Activated T-cell treated with anti-CD3 and anti-CD28 coated beads, Interleukin-2, amount 50 U/mL, for 72 hours (primary cell): ENCODE data around the gene RAB44. TPM values are rescaled to one million over a fixed set of nuclear protein-coding genes. Genes with fewer than 3 reads are reported as not detected.
"Not testable (repeated sequence)": the region's sequence is repeated elsewhere in the genome, so short reads cannot be mapped to it uniquely, and the experiment has no call there.

ENCODE experiments used
- ATAC-seq, 2 donors: fragments of 150-1000 bp; cut with Tn5 transposase; replicated peaks in 1 of 2; 2 replicates each; pipeline ENCODE4 v1.10.0; 2021; ENCODE audit warnings: moderate library complexity in 2 of 2, mild to moderate bottlenecking in 1 of 2
- DNase-seq, 2 donors: peaks; one replicate each; pipeline ENCODE4 v3.0.0; 2021 to 2022; ENCODE audit warnings: mixed read lengths in 1 of 2
- H3K27ac Mint-ChIP-seq: one replicate; pipeline ENCODE4 v1.8.0; 2022; ENCODE audit warnings: mild to moderate bottlenecking, moderate library complexity, mixed read lengths
- H3K27me3 Mint-ChIP-seq: one replicate; pipeline ENCODE4 v1.8.0; 2022; ENCODE audit warnings: low read depth, mixed read lengths
- H3K36me3 Mint-ChIP-seq, 2 donors: one replicate each; pipeline ENCODE4 v1.8.0; 2022; ENCODE audit warnings: mixed read lengths in 2 of 2, mild to moderate bottlenecking in 1 of 2; ENCODE audit not compliant: insufficient read depth in 2 of 2
- H3K4me1 Mint-ChIP-seq: one replicate; pipeline ENCODE4 v1.8.0; 2022; ENCODE audit warnings: low read depth, mixed read lengths
- H3K4me3 Mint-ChIP-seq, 2 donors: one replicate each; pipeline ENCODE4 v1.8.0; 2022; ENCODE audit warnings: mild to moderate bottlenecking in 2 of 2, mixed read lengths in 2 of 2, moderate library complexity in 2 of 2
- H3K9me3 Mint-ChIP-seq, 2 donors: one replicate each; pipeline ENCODE4 v1.8.0; 2022; ENCODE audit warnings: mixed read lengths in 2 of 2
- total RNA-seq, 2 donors: library from RNA; stranded (reverse); gene quantifications; one replicate each; pipeline ENCODE4 v1.2.3, GENCODE V29; 2022

The RAB44 gene
- total RNA-seq, 2 donors from 2014 or later, result 0.05 to 0.09 TPM

GRCh38 chr6:36716476-36717093 lies 19.0 kb downstream of the RAB44 start:
- H3K4me3 Mint-ChIP-seq, result no peak overlapping the region
- H3K36me3 Mint-ChIP-seq, result no peaks in the 10 kb centered on the region
- no peak overlapping the region for H3K27ac Mint-ChIP-seq
- H3K27me3 Mint-ChIP-seq, result no peaks in the 10 kb centered on the region
- DNase-seq (no peak), ATAC-seq (no peak)
- H3K9me3 Mint-ChIP-seq, result no peaks in the 10 kb centered on the region
- no peaks in the 10 kb centered on the region for H3K4me1 Mint-ChIP-seq

- ATAC-seq, result no peak
- H3K36me3 Mint-ChIP-seq, result no peaks in the 10 kb centered on the region
- H3K27me3 Mint-ChIP-seq, result no peaks in the 10 kb centered on the region
- no peak overlapping the region for H3K27ac Mint-ChIP-seq
- DNase-seq, result no peak
- H3K4me3 Mint-ChIP-seq, result no peak overlapping the region
- H3K9me3 Mint-ChIP-seq, result no peaks in the 10 kb centered on the region
- H3K4me1 Mint-ChIP-seq, result no peaks in the 10 kb centered on the region
Measured at GRCh38 chr6:36717231-36717825, 19.7 kb downstream of the RAB44 start.

GRCh38 chr6:36717871-36718540 lies 20.4 kb downstream of the RAB44 start:
- no peak for DNase-seq
- H3K27me3 Mint-ChIP-seq, result no peaks in the 10 kb centered on the region

GRCh38 chr6:36718560-36718959 lies 20.9 kb downstream of the RAB44 start:
- no peak for ATAC-seq
- Mint-ChIP-seq H3K27me3 (no peaks in the 10 kb centered on the region), H3K4me1 (no peaks in the 10 kb centered on the region), H3K36me3 (no peaks in the 10 kb centered on the region), H3K9me3 (no peaks in the 10 kb centered on the region), H3K27ac (no peak overlapping the region), H3K4me3 (no peak overlapping the region)
- no peak for DNase-seq

More at GRCh38 chr6:36717871-36718540, 20.4 kb downstream of the RAB44 start:
- Mint-ChIP-seq H3K36me3 (no peaks in the 10 kb centered on the region), H3K4me3 (no peak overlapping the region), H3K9me3 (no peaks in the 10 kb centered on the region), H3K27ac (no peak overlapping the region), H3K4me1 (no peaks in the 10 kb centered on the region)
- no peak for ATAC-seq

- Mint-ChIP-seq H3K27ac (no peak overlapping the region), H3K4me1 (no peaks in the 10 kb centered on the region), H3K27me3 (no peaks in the 10 kb centered on the region), H3K4me3 (no peak overlapping the region), H3K36me3 (no peaks in the 10 kb centered on the region), H3K9me3 (no peaks in the 10 kb centered on the region)
- DNase-seq (no peak), ATAC-seq (no peak)
Measured at GRCh38 chr6:36719126-36719525, 21.5 kb downstream of the RAB44 start.

GRCh38 chr6:36720251-36721141 lies 22.9 kb downstream of the RAB44 start:
- no peaks in the 10 kb centered on the region for H3K9me3 Mint-ChIP-seq
- H3K27me3 Mint-ChIP-seq, result no peaks in the 10 kb centered on the region
- no peaks in the 10 kb centered on the region for H3K36me3 Mint-ChIP-seq
- H3K4me1 Mint-ChIP-seq, result peaks cover 11% of the 10 kb centered on the region
- H3K27ac Mint-ChIP-seq, result no peak overlapping the region
- no peak overlapping the region for H3K4me3 Mint-ChIP-seq
- ATAC-seq (no peak), DNase-seq (no peak)

GRCh38 chr6:36721369-36722140 lies 23.9 kb downstream of the RAB44 start:
- ATAC-seq, result no peak
- no peak for DNase-seq
- H3K27ac Mint-ChIP-seq, result no peak overlapping the region
- no peaks in the 10 kb centered on the region for H3K27me3 Mint-ChIP-seq
- H3K36me3 Mint-ChIP-seq, result no peaks in the 10 kb centered on the region
- H3K9me3 Mint-ChIP-seq, result no peaks in the 10 kb centered on the region
- peaks cover 15% of the 10 kb centered on the region for H3K4me1 Mint-ChIP-seq
- no peak overlapping the region for H3K4me3 Mint-ChIP-seq

GRCh38 chr6:36722365-36722764 lies 24.7 kb downstream of the RAB44 start:
- Mint-ChIP-seq H3K27me3 (no peaks in the 10 kb centered on the region), H3K27ac (no peak overlapping the region), H3K4me3 (no peak overlapping the region), H3K9me3 (no peaks in the 10 kb centered on the region), H3K36me3 (no peaks in the 10 kb centered on the region), H3K4me1 (peaks cover 22% of the 10 kb centered on the region)
- DNase-seq, result no peak
- no peak for ATAC-seq

- Mint-ChIP-seq H3K4me1 (peaks cover 27% of the 10 kb centered on the region), H3K27ac (no peak overlapping the region), H3K4me3 (no peak overlapping the region), H3K27me3 (no peaks in the 10 kb centered on the region), H3K36me3 (no peaks in the 10 kb centered on the region), H3K9me3 (no peaks in the 10 kb centered on the region)
- DNase-seq (no peak), ATAC-seq (no peak)
Measured at GRCh38 chr6:36722879-36723278, 25.3 kb downstream of the RAB44 start.

- H3K27me3 Mint-ChIP-seq, H3K4me3 Mint-ChIP-seq, H3K9me3 Mint-ChIP-seq, ATAC-seq, H3K27ac Mint-ChIP-seq, H3K36me3 Mint-ChIP-seq, DNase-seq: not testable (repeated sequence)
- H3K4me1 Mint-ChIP-seq, result peaks cover 34% of the 10 kb centered on the region
Measured at GRCh38 chr6:36723992-36724391, 26.4 kb downstream of the RAB44 start.

GRCh38 chr6:36724514-36725390 lies 27.1 kb downstream of the RAB44 start:
- DNase-seq (peak; percentile 66 to 67), ATAC-seq (peak; percentile 25 to 49)
- Mint-ChIP-seq H3K27me3 (no peaks in the 10 kb centered on the region), H3K9me3 (no peaks in the 10 kb centered on the region), H3K4me3 (no peak overlapping the region), H3K4me1 (peaks cover 34% of the 10 kb centered on the region), H3K27ac (no peak overlapping the region), H3K36me3 (no peaks in the 10 kb centered on the region)

- Mint-ChIP-seq H3K27ac (no peak overlapping the region), H3K27me3 (no peaks in the 10 kb centered on the region), H3K36me3 (no peaks in the 10 kb centered on the region), H3K9me3 (no peaks in the 10 kb centered on the region), H3K4me3 (no peak overlapping the region), H3K4me1 (peaks cover 34% of the 10 kb centered on the region)
- no peak for DNase-seq
- no peak for ATAC-seq
Measured at GRCh38 chr6:36725581-36725980, 28.0 kb downstream of the RAB44 start.
